Tibial nerve (tissue), 4 donors: Measurements from ENCODE around the gene DGKI. TPM values are rescaled to one million over a fixed set of nuclear protein-coding genes. Genes with fewer than 3 reads are reported as not detected.

Source experiments
- DNase-seq, 2 donors: peaks; one replicate each; pipeline ENCODE4 v3.0.0-alpha.2; 2019; ENCODE audit warnings: low spot score in 2 of 2
- H3K27ac ChIP-seq, 4 donors: fragments of 200-600 bp; sonication (generic) in 3 of 4; one replicate each; pipeline ENCODE4 v1.5.1; 2017 to 2019; ENCODE audit warnings: mild to moderate bottlenecking in 1 of 4
- H3K27me3 ChIP-seq, 2 donors: fragments of 200-600 bp; sonication (generic) in 1 of 2; one replicate each; pipeline versions ENCODE4 v1.5.1 to v1.6.0; 2017 to 2019
- H3K36me3 ChIP-seq, 3 donors: fragments of 200-600 bp; sonication (generic); one replicate each; pipeline ENCODE4 v1.5.1; 2018 to 2019
- H3K4me1 ChIP-seq, 4 donors: fragments of 200-600 bp; sonication (generic) in 3 of 4; one replicate each; pipeline ENCODE4 v1.5.1; 2017 to 2019
- H3K4me3 ChIP-seq, 4 donors: fragments of 200-600 bp; sonication (generic) in 3 of 4; one replicate each; pipeline ENCODE4 v1.5.1; 2017 to 2019; ENCODE audit warnings: mild to moderate bottlenecking in 1 of 4, moderate library complexity in 1 of 4
- H3K9me3 ChIP-seq, 4 donors: fragments of 200-600 bp; sonication (generic) in 3 of 4; one replicate each; pipeline ENCODE4 v1.5.1; 2017 to 2019
- CTCF ChIP-seq, 5 experiments: fragments of 200-600 bp in 3 of 5; fragments of 450-650 bp in 2 of 5; sonication (generic) in 3 of 5; IDR thresholded peaks; one replicate each; pipeline ENCODE4 v1.5.1; 2016 to 2019; ENCODE audit warnings: antibody characterized with exemption in 5 of 5, mild to moderate bottlenecking in 3 of 5, moderate library complexity in 2 of 5
- EP300 ChIP-seq, 2 donors: sonication (generic); formaldehyde crosslinking; IDR thresholded peaks; one replicate each; pipeline ENCODE4 v1.6.1; 2017; ENCODE audit warnings: antibody characterized with exemption in 2 of 2, mild to moderate bottlenecking in 1 of 2
- POLR2A ChIP-seq, 2 donors: fragments of 450-650 bp; IDR thresholded peaks; one replicate each; pipeline ENCODE4 v1.6.1; 2017; ENCODE audit warnings: antibody characterized with exemption in 2 of 2, mild to moderate bottlenecking in 2 of 2, moderate library complexity in 2 of 2
- WGBS, 2 donors: methylation state at CpG; one replicate each; pipeline ENCODE4 v1.1.5; 2018; 5-methylcytosine and 5-hydroxymethylcytosine counted together
- total RNA-seq, 4 donors: library from RNA; depleted of rRNA; stranded (reverse); fragments of >200 nt; gene quantifications; one replicate each; pipeline ENCODE4 v1.1.0, GENCODE V29; 2016

DGKI gene
- total RNA-seq, 4 donors from 2014 or later, result 0.21 to 2.7 (median 1.7) TPM

- WGBS, 2 donors, result 30 to 37% methylated on average over 17 to 18 of the region's 18 CpGs
- no peak overlapping the region for H3K27ac ChIP-seq
- H3K27me3 ChIP-seq, result peaks cover 0 to 41% of the 10 kb centered on the region in 2 donors
- H3K9me3 ChIP-seq, result no peaks in the 10 kb centered on the region
- peak in 1 of 2 donors; percentile 7 for DNase-seq
- peaks cover 0 to 10% (median 0%) of the 10 kb centered on the region in 3 donors for H3K36me3 ChIP-seq
- H3K4me3 ChIP-seq, result peak overlapping the region in 2 of 4 donors; percentile 28 to 43
- no peak for TF ChIP-seq EP300 (IDR thresholded peaks at IDR 0.05)
- TF ChIP-seq CTCF (IDR thresholded peaks at IDR 0.05), result no peak
- H3K4me1 ChIP-seq, result peaks cover 0 to 16% (median 11%) of the 10 kb centered on the region in 4 donors
These were observed 835 bp upstream of the DGKI start for GRCh38 chr7:137847568-137848050.

GRCh38 chr7:137846549-137846826 lies 286 bp downstream of the DGKI start:
- no peaks in the 10 kb centered on the region for H3K9me3 ChIP-seq
- no peak overlapping the region for H3K27ac ChIP-seq
- no peak for TF ChIP-seq POLR2A (IDR thresholded peaks at IDR 0.05)
- TF ChIP-seq EP300 (IDR thresholded peaks at IDR 0.05), result no peak
- TF ChIP-seq CTCF (IDR thresholded peaks at IDR 0.05), result no peak
- peaks cover 0 to 16% (median 11%) of the 10 kb centered on the region in 4 donors for H3K4me1 ChIP-seq
- peaks cover 0 to 41% of the 10 kb centered on the region in 2 donors for H3K27me3 ChIP-seq
- H3K4me3 ChIP-seq, result peak overlapping the region in 2 of 4 donors; percentile 26 to 43
- 0 to 2% methylated on average over 29 to 31 of the region's 47 CpGs for WGBS, 2 donors
- peaks cover 0 to 1% (median 0%) of the 10 kb centered on the region in 3 donors for H3K36me3 ChIP-seq
- DNase-seq, result no peak

- 87 to 88% methylated on average over 8 of the region's 8 CpGs for WGBS, 2 donors
- no peak overlapping the region for H3K27ac ChIP-seq
- H3K9me3 ChIP-seq, result no peaks in the 10 kb centered on the region
- H3K36me3 ChIP-seq, result no peaks in the 10 kb centered on the region
- peaks cover 0 to 41% of the 10 kb centered on the region in 2 donors for H3K27me3 ChIP-seq
- TF ChIP-seq EP300 (IDR thresholded peaks at IDR 0.05), result no peak
- TF ChIP-seq POLR2A (IDR thresholded peaks at IDR 0.05), result no peak
- TF ChIP-seq CTCF (IDR thresholded peaks at IDR 0.05), result no peak
- no peak overlapping the region for H3K4me3 ChIP-seq
- no peak for DNase-seq
- H3K4me1 ChIP-seq, result peaks cover 0 to 16% (median 11%) of the 10 kb centered on the region in 4 donors
These were observed 1.9 kb downstream of the DGKI start for GRCh38 chr7:137844677-137845425.

- TF ChIP-seq POLR2A (IDR thresholded peaks at IDR 0.05), result no peak
- TF ChIP-seq EP300 (IDR thresholded peaks at IDR 0.05), result no peak
- no peak for TF ChIP-seq CTCF (IDR thresholded peaks at IDR 0.05)
- Histone ChIP-seq H3K27me3 (peaks cover 0 to 15% of the 10 kb centered on the region in 2 donors), H3K27ac (no peak overlapping the region), H3K9me3 (no peaks in the 10 kb centered on the region), H3K4me1 (no peaks in the 10 kb centered on the region), H3K36me3 (no peaks in the 10 kb centered on the region), H3K4me3 (no peak overlapping the region)
- DNase-seq, result no peak
- WGBS, 2 donors, result 72 to 73% methylated on average over 6 of the region's 6 CpGs
These were observed 6.6 kb downstream of the DGKI start for GRCh38 chr7:137839903-137840779.
